ENCODE results near the gene FAM43B. TPM values are rescaled to one million over a fixed set of nuclear protein-coding genes. Genes with fewer than 3 reads are reported as not detected.

FAM43B gene
- total and polyA plus RNA-seq, 4 donors, result 0.52 to 2.7 TPM; not detected in 2

- DNase-seq (no peak), ATAC-seq (ENCODE audit: low FRiP score) (no peak)
- no peaks in the 10 kb centered on the region for H3K27me3 ChIP-seq (ENCODE audit: control insufficient read depth in 1 of 2, insufficient read depth in 2 of 2, low read length in 1 of 2)
- H3K4me3 ChIP-seq (ENCODE audit: low read length in 2 of 2), result no peak overlapping the region
- no peak overlapping the region for H3K27ac ChIP-seq (ENCODE audit: low read depth in 1 of 2, low read length in 2 of 2)
- H3K36me3 ChIP-seq (ENCODE audit: control insufficient read depth in 1 of 2, insufficient read depth in 2 of 2, low read length in 1 of 2), result no peaks in the 10 kb centered on the region
- no peaks in the 10 kb centered on the region for H3K9me3 ChIP-seq (ENCODE audit: control insufficient read depth, low read length)
- no peaks in the 10 kb centered on the region for H3K4me1 ChIP-seq (ENCODE audit: control insufficient read depth in 1 of 2, insufficient read depth in 2 of 2, low read length in 2 of 2)
- WGBS, 2 donors, result 71 to 72% methylated on average over 13 of the region's 13 CpGs
- intact Hi-C loops (cut with DNase I), result loop anchor here in 1 of 2 donors (5.0 kb wide), 1 partner anchor 53 kb away; the partner anchor contains the start of gene PINK1
Observed at GRCh38 chr1:20578721-20579395, 26.5 kb downstream of the FAM43B start.

- ATAC-seq (ENCODE audit: low FRiP score) (no peak), DNase-seq (no peak)
- H3K4me1 ChIP-seq (ENCODE audit: control insufficient read depth in 1 of 2, insufficient read depth in 2 of 2, low read length in 2 of 2), result no peaks in the 10 kb centered on the region
- no peaks in the 10 kb centered on the region for H3K27me3 ChIP-seq (ENCODE audit: control insufficient read depth in 1 of 2, insufficient read depth in 2 of 2, low read length in 1 of 2)
- no peaks in the 10 kb centered on the region for H3K9me3 ChIP-seq (ENCODE audit: control insufficient read depth, low read length)
- no peak overlapping the region for H3K4me3 ChIP-seq (ENCODE audit: low read length in 2 of 2)
- intact Hi-C loops (cut with DNase I), result no loop called here
- no peak overlapping the region for H3K27ac ChIP-seq (ENCODE audit: low read depth in 1 of 2, low read length in 2 of 2)
- WGBS, 2 donors, result 60 to 63% methylated on average over 2 of the region's 2 CpGs
- H3K36me3 ChIP-seq (ENCODE audit: control insufficient read depth in 1 of 2, insufficient read depth in 2 of 2, low read length in 1 of 2), result no peaks in the 10 kb centered on the region
Observed at GRCh38 chr1:20584890-20585289, 32.5 kb downstream of the FAM43B start.

GRCh38 chr1:20586953-20587660, 34.7 kb downstream of the FAM43B start:
- no peaks in the 10 kb centered on the region for H3K9me3 ChIP-seq (ENCODE audit: control insufficient read depth, low read length)
- no peaks in the 10 kb centered on the region for H3K4me1 ChIP-seq (ENCODE audit: control insufficient read depth in 1 of 2, insufficient read depth in 2 of 2, low read length in 2 of 2)
- H3K27me3 ChIP-seq (ENCODE audit: control insufficient read depth in 1 of 2, insufficient read depth in 2 of 2, low read length in 1 of 2), result no peaks in the 10 kb centered on the region
- intact Hi-C loops (cut with DNase I), result no loop called here
- no peak overlapping the region for H3K27ac ChIP-seq (ENCODE audit: low read depth in 1 of 2, low read length in 2 of 2)
- WGBS, 2 donors, result 57 to 64% methylated on average over 9 to 10 of the region's 10 CpGs
- H3K36me3 ChIP-seq (ENCODE audit: control insufficient read depth in 1 of 2, insufficient read depth in 2 of 2, low read length in 1 of 2), result no peaks in the 10 kb centered on the region
- no peak overlapping the region for H3K4me3 ChIP-seq (ENCODE audit: low read length in 2 of 2)
- ATAC-seq (ENCODE audit: low FRiP score) (peak; percentile 30), DNase-seq (no peak)

- H3K27me3 ChIP-seq (ENCODE audit: control insufficient read depth in 1 of 2, insufficient read depth in 2 of 2, low read length in 1 of 2), result no peaks in the 10 kb centered on the region
- 56 to 60% methylated on average over 2 of the region's 2 CpGs for WGBS, 2 donors
- intact Hi-C loops (cut with DNase I), result no loop called here
- H3K27ac ChIP-seq (ENCODE audit: low read depth in 1 of 2, low read length in 2 of 2), result no peak overlapping the region
- H3K9me3 ChIP-seq (ENCODE audit: control insufficient read depth, low read length), result no peaks in the 10 kb centered on the region
- no peaks in the 10 kb centered on the region for H3K36me3 ChIP-seq (ENCODE audit: control insufficient read depth in 1 of 2, insufficient read depth in 2 of 2, low read length in 1 of 2)
- no peak overlapping the region for H3K4me3 ChIP-seq (ENCODE audit: low read length in 2 of 2)
- DNase-seq (no peak), ATAC-seq (ENCODE audit: low FRiP score) (peak; percentile 47)
- H3K4me1 ChIP-seq (ENCODE audit: control insufficient read depth in 1 of 2, insufficient read depth in 2 of 2, low read length in 2 of 2), result no peaks in the 10 kb centered on the region
Observed at GRCh38 chr1:20587661-20588053, 35.3 kb downstream of the FAM43B start.

- Histone ChIP-seq H3K27me3 (ENCODE audit: control insufficient read depth in 1 of 2, insufficient read depth in 2 of 2, low read length in 1 of 2) (no peaks in the 10 kb centered on the region), H3K4me3 (ENCODE audit: low read length in 2 of 2) (no peak within 1 kb of the TSS), H3K36me3 (ENCODE audit: control insufficient read depth in 1 of 2, insufficient read depth in 2 of 2, low read length in 1 of 2) (no peaks in the 10 kb centered on the region), H3K27ac (ENCODE audit: low read depth in 1 of 2, low read length in 2 of 2) (no peak within 1 kb of the TSS), H3K4me1 (ENCODE audit: control insufficient read depth in 1 of 2, insufficient read depth in 2 of 2, low read length in 2 of 2) (no peaks in the 10 kb centered on the region), H3K9me3 (ENCODE audit: control insufficient read depth, low read length) (no peaks in the 10 kb centered on the region)
- no peak for DNase-seq
- ATAC-seq (ENCODE audit: low FRiP score), result peak; percentile 55
- intact Hi-C loops (cut with DNase I), result no loop called here
- 26 to 32% methylated on average over 11 of the region's 11 CpGs for WGBS, 2 donors
Observed at GRCh38 chr1:20588634-20589225, 36.4 kb downstream of the FAM43B start, which contains the start of gene CDA. TSS of gene CDA (plus strand) at chr1:20589097. CDS start at chr1:20589130, 33 bp downstream.

GRCh38 chr1:20589331-20590278, 37.2 kb downstream of the FAM43B start:
- WGBS, 2 donors, result 6 to 7% methylated on average over 24 of the region's 24 CpGs
- H3K9me3 ChIP-seq (ENCODE audit: control insufficient read depth, low read length), result no peaks in the 10 kb centered on the region
- DNase-seq, result peak; percentile 73 to 84
- H3K4me3 ChIP-seq (ENCODE audit: low read length in 2 of 2), result no peak overlapping the region
- H3K27ac ChIP-seq (ENCODE audit: low read depth in 1 of 2, low read length in 2 of 2), result no peak overlapping the region
- H3K27me3 ChIP-seq (ENCODE audit: control insufficient read depth in 1 of 2, insufficient read depth in 2 of 2, low read length in 1 of 2), result no peaks in the 10 kb centered on the region
- H3K4me1 ChIP-seq (ENCODE audit: control insufficient read depth in 1 of 2, insufficient read depth in 2 of 2, low read length in 2 of 2), result no peaks in the 10 kb centered on the region
- no peaks in the 10 kb centered on the region for H3K36me3 ChIP-seq (ENCODE audit: control insufficient read depth in 1 of 2, insufficient read depth in 2 of 2, low read length in 1 of 2)
- intact Hi-C loops (cut with DNase I), result no loop called here
- ATAC-seq (ENCODE audit: low FRiP score), result peak; percentile 69

GRCh38 chr1:20590306-20590777, 38.0 kb downstream of the FAM43B start:
- Histone ChIP-seq H3K27me3 (ENCODE audit: control insufficient read depth in 1 of 2, insufficient read depth in 2 of 2, low read length in 1 of 2) (no peaks in the 10 kb centered on the region), H3K9me3 (ENCODE audit: control insufficient read depth, low read length) (no peaks in the 10 kb centered on the region), H3K27ac (ENCODE audit: low read depth in 1 of 2, low read length in 2 of 2) (no peak overlapping the region), H3K4me3 (ENCODE audit: low read length in 2 of 2) (no peak overlapping the region), H3K4me1 (ENCODE audit: control insufficient read depth in 1 of 2, insufficient read depth in 2 of 2, low read length in 2 of 2) (no peaks in the 10 kb centered on the region), H3K36me3 (ENCODE audit: control insufficient read depth in 1 of 2, insufficient read depth in 2 of 2, low read length in 1 of 2) (no peaks in the 10 kb centered on the region)
- peak; percentile 56 for ATAC-seq (ENCODE audit: low FRiP score)
- 40 to 44% methylated on average over 7 of the region's 7 CpGs for WGBS, 2 donors
- intact Hi-C loops (cut with DNase I), result no loop called here
- no peak for DNase-seq

- Histone ChIP-seq H3K27ac (ENCODE audit: low read depth in 1 of 2, low read length in 2 of 2) (no peak overlapping the region), H3K4me3 (ENCODE audit: low read length in 2 of 2) (no peak overlapping the region), H3K27me3 (ENCODE audit: control insufficient read depth in 1 of 2, insufficient read depth in 2 of 2, low read length in 1 of 2) (no peaks in the 10 kb centered on the region), H3K4me1 (ENCODE audit: control insufficient read depth in 1 of 2, insufficient read depth in 2 of 2, low read length in 2 of 2) (no peaks in the 10 kb centered on the region), H3K36me3 (ENCODE audit: control insufficient read depth in 1 of 2, insufficient read depth in 2 of 2, low read length in 1 of 2) (no peaks in the 10 kb centered on the region), H3K9me3 (ENCODE audit: control insufficient read depth, low read length) (no peaks in the 10 kb centered on the region)
- intact Hi-C loops (cut with DNase I), result no loop called here
- no peak for ATAC-seq (ENCODE audit: low FRiP score)
- WGBS, 2 donors, result 83 to 87% methylated on average over 5 of the region's 5 CpGs
- DNase-seq, result no peak
Observed at GRCh38 chr1:20593756-20594155, 41.4 kb downstream of the FAM43B start.
